NCI-H1417 (cell line): ENCODE results near the gene ZNF205.
"Not testable (repeated sequence)": the region's sequence is repeated elsewhere in the genome, so short reads cannot be mapped to it uniquely, and the experiment has no call there.

Experiments used
- DNase-seq, 3 experiments: peaks; one replicate each; lab custom pipeline; 2025; lab: John Stamatoyannopoulos, UW

ZNF205 gene

GRCh38 chr16:3131755-3132377 is 19.5 kb downstream of the ZNF205 start:
- DNase-seq = peak; percentile 23 to 59 (median 46)

DNA sequence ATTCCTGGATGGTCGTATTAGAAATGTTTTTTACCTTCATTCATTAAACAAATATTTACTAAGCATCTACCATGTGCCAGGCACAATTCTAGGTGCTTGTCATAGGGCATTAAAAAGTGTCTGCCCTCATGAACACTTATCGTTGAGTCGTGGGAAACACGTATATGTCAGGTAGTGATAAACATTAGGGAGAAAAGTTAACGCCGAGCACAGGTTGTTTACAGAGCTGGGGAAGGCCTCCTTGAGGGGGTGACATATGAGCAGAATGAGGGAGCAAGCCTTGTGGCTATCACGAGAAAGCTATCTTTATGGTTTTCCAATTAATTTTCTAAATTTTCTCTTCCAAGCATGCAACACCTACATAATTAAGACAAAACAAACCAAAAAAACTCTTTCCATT is 21.5 kb downstream of the ZNF205 start:
- DNase-seq = peak in 1 of 3 experiments; percentile 40

- DNase-seq = peak; percentile 95 to 99 (median 99)
These were observed 22.1 kb downstream of the ZNF205 start, which contains the start of gene ZNF213 for GRCh38 chr16:3134338-3135125. Gene ZNF213 (plus strand): TSS chr16:3135029. CDS start chr16:3137281, 2,252 bp downstream.

DNA sequence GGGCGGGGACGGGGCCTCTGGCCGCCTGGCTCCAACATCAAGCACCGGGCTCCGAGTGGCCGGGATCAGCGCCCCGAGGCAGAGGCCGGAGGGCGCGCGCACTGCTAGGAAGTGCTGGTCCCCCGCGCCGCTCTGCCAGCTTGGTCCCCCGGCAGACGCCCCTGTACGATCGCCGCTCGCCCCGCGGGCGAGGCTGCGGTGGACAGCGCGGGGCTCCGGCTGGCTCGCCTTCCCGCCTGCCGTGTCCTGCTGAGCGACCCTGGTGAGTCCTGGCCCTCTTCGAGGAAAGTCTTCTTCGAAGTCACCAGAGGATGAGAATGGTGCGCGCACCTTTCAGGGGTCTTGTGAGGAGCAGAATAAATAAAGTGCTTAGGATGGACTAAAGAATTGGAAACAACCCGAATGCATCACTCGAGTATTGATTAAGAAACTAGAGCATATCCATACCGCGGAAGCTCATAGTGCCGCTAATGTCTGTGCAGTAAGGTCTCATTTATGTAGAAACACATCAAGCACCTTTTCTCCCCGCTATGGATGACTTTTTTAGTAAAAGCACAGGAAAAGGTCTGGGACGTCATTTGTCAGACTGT is 22.8 kb downstream of the ZNF205 start:
- peak; percentile 71 to 80 (median 79) for DNase-seq

DNA sequence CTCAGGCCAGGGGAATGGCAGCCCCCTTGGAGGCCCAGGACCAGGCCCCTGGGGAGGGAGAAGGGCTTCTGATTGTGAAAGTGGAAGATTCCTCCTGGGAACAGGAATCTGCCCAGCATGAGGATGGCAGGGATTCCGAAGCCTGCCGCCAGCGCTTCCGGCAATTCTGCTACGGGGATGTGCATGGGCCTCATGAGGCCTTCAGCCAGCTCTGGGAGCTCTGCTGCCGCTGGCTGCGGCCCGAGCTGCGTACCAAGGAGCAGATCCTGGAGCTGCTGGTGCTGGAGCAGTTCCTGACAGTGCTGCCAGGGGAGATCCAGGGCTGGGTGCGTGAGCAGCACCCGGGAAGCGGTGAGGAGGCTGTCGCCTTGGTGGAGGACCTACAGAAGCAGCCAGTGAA is 24.9 kb downstream of the ZNF205 start:
- no peak for DNase-seq

- no peak for DNase-seq
These were observed 26.0 kb downstream of the ZNF205 start for GRCh38 chr16:3138342-3138741.

GRCh38 chr16:3138823-3139426 is 26.5 kb downstream of the ZNF205 start:
- DNase-seq = no peak

DNA sequence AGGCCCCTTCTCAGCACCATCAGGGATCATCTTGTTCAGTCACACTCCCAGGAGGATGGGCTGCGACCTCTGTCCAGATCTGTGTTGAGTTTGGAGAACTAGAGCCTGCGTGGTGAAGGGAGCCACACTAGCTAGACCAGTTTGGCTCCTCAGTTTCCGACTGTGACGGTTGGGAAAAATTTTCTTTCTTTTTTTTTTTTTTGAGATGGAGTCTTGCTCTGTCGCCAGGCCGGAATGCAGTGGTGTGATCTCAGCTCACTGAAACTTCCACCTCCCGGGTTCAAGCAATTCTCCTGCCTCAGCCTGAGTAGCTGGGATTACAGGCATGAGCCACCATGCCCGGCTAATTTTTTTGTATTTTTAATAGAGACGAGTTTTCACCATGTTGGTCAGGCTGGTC is 27.2 kb downstream of the ZNF205 start:
- DNase-seq = not testable (repeated sequence)

DNA sequence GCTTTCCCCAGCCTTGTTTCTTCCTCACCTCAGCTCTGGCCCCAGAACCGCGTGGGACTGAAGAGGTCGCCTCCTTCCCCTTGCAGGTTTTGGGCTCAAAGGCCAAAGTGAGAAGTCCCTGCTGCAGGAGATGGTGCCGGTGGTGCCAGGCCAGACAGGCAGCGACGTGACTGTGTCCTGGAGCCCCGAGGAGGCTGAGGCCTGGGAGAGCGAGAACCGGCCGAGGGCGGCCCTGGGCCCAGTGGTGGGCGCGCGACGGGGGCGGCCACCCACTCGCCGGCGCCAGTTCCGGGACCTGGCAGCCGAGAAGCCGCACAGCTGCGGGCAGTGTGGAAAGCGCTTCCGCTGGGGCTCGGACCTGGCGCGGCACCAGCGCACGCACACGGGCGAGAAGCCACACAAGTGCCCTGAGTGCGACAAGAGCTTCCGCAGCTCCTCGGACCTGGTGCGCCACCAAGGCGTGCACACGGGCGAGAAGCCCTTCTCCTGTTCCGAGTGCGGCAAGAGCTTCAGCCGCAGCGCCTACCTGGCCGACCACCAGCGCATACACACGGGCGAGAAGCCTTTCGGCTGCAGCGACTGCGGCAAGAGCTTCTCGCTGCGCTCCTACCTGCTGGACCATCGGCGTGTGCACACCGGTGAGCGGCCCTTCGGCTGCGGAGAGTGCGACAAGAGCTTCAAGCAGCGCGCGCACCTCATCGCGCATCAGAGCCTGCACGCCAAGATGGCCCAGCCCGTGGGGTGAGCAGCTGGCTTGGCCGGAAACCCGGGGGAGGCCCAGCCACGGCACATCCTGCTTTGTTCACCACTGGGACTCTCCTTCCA is 28.4 kb downstream of the ZNF205 start:
- no peak for DNase-seq

DNA sequence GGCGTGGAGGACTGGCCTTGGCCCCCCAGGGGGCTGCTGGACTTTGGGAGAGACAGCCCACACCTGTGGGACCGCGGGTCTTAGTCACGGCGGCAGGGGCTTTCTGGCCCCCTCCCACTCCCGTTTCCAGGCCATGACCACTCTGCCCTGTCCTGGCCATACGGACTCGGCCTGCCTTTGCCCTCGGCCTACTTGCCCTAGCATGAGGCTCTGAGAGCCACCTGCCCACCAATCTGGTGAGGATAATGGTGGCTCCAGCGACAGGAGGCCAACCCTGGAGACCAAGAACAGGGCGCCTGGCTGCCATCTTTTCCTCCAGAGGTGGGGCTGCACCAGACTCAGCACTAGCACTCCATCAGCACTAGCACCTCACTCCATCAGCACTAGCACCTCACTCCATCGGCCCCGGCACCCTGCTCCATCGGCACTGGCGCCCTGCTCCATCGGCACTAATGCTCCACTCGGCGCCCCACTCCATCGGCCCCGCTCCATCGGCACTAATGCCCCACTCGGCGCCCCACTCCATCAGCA is 29.5 kb downstream of the ZNF205 start:
- no peak for DNase-seq

DNA sequence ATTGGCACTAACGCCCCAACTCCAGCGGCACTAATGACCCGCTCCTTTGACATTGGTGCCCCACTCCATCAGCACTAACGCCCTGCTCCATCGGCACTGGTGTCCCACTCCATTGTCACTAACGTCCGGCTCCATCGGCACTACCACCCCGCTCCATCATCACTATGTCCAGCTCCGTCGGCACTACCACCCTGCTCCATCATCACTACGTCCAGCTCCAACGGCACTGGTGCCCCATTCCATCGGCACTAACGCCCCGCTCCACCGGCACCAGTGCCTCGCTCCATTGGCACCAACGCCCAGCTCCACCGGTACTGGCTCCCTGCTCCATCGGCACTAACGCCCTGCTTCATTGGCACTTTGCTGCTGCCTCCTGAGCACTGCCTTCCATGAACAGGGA is 29.9 kb downstream of the ZNF205 start:
- DNase-seq = no peak

DNA sequence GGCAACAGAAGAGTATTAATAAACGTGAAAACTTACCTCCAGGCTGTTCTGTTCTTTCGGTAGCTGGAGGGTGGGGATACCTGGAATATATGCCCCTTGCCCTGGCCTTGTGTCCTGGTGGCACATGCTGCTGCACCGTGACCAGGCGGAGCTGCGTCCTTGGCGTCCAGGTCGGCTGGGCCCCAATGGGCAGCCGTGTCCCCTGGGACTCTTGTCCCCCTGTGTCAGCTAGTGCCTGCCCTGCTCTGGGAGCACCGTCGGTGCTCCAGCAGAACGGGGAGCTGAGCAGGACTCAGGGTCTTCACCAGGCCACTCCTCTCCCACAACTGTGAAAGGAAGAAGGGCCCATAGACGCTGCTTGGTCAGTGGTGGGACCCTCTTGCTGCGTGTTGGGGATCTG is 30.4 kb downstream of the ZNF205 start:
- no peak for DNase-seq

GRCh38 chr16:3143189-3143588 is 30.8 kb downstream of the ZNF205 start:
- DNase-seq = no peak

GRCh38 chr16:3143598-3144320 is 31.4 kb downstream of the ZNF205 start:
- DNase-seq = peak in 1 of 3 experiments; percentile 42

DNA sequence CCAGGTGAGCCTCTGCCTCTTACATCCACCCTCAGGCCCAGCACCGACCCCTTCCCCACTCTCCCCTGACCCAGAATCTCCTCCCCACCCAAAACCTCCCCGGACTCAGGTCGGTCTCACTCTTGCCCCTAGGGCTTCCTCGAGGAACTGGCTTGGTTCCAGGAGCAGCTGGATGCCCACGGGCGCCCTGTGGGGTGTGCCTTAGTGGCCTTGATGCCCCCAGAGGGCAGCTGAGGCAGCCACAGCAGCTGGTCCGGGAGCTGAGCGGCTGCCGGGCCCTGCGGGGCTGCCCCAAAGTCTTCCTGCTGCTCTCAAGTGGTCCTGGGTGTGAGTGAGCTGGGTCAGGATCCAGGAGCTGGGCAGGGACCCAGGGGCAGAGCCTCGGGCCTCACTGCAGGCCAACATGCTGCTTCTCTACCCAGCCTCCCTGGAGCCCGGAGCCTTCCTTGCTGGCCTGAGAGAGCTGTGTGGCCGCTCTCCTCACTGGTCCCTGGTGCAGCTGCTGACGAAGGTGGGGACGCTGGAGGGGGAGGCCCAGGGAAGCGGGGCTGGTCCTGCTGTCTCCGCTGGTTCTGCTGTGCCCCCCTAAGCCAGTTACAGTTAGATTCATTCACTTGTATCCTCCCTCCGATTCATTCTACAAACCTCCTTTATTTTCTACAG is 32.1 kb downstream of the ZNF205 start:
- DNase-seq = peak in 1 of 3 experiments; percentile 32

GRCh38 chr16:3145151-3145550 is 32.8 kb downstream of the ZNF205 start:
- no peak for DNase-seq

DNA sequence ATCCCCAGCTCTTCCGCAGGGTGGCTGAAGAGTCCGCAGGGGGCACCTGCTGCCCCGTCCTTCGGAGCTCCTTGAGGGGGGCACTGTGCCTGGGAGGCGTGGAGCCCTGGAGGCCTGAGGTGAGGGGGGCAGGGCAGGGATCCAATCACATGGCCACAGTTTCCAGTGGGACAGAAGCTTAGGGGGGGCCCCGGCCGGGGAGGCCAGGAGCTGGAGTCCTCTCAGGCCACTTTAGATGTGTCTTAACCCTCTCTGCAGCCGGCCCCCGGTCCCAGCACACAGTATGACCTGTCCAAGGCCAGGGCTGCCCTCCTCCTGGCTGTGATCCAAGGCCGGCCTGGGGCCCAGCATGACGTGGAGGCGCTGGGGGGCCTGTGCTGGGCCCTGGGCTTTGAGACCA is 33.3 kb downstream of the ZNF205 start:
- no peak for DNase-seq

- no peak for DNase-seq
These were observed 34.8 kb downstream of the ZNF205 start for GRCh38 chr16:3147046-3147756.

DNA sequence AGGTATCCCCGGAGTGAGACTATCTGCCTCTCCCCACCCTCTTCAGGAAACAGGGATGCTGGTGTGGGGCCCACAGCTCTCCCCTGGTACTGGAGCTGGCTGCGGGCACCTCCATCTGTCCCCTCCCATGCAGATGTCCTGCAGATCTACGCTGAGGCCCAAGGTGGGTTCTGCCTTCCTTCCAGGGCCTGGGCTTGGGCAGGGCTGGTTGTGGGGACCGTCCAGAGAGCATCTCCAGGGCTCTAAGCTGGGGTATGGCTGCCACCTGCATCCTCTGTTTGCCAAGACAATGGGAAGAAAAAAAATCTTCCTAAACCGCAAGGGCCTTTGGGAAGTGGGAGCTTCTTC is 35.3 kb downstream of the ZNF205 start:
- DNase-seq = no peak
